HEK293 (cell line): ENCODE measurements around the gene NCAPG.

Experiments used
- CTCF ChIA-PET: fragments of 350-600 bp; formaldehyde crosslinking; extraction: SDS; loops from one replicate; lab custom pipeline; 2021; ENCODE audit warnings: antibody characterized with exemption; lab: Yijun Ruan, JAX
- POLR2A ChIA-PET: fragments of 300-600 bp; formaldehyde crosslinking; extraction: SDS; loops from one replicate; lab custom pipeline; 2020; ENCODE audit warnings: antibody characterized with exemption, inconsistent platforms; lab: Yijun Ruan, JAX
- H3K27ac ChIP-seq: fragments of 200-500 bp; sonication (Bioruptor generic); 2 replicates; pipeline ENCODE4 v1.5.1; 2014; ENCODE audit warnings: low read depth, low read length, control low read depth, inconsistent platforms; ENCODE audit errors: extremely low read depth
- H3K36me3 ChIP-seq, 2 experiments: fragments of 200-500 bp in 1 of 2; sonication (Bioruptor generic) in 1 of 2; 1 replicate in 1 of 2; 2 replicates in 1 of 2; pipeline ENCODE4 v1.5.1; 2014 to 2017; ENCODE audit warnings: inconsistent platforms in 2 of 2, low read length in 2 of 2; ENCODE audit not compliant: control insufficient read depth in 2 of 2, insufficient read depth in 1 of 2
- H3K4me1 ChIP-seq: fragments of 200-500 bp; sonication (Bioruptor generic); 2 replicates; pipeline ENCODE4 v1.5.1; 2014; ENCODE audit warnings: mild to moderate bottlenecking, low read length, inconsistent platforms; ENCODE audit not compliant: control insufficient read depth, insufficient read depth
- H3K4me3 ChIP-seq: 2 replicates; pipeline ENCODE4 v1.5.1; 2011; ENCODE audit warnings: low read depth, mild to moderate bottlenecking, control low read depth, low read length, moderate library complexity
- H3K9me3 ChIP-seq: fragments of 200-500 bp; sonication (Bioruptor generic); 2 replicates; pipeline ENCODE4 v1.5.1; 2014; ENCODE audit warnings: low read depth, low read length, inconsistent platforms; ENCODE audit not compliant: control insufficient read depth, insufficient read depth
- GLIS1 ChIP-seq: fragments of 450-650 bp; formaldehyde crosslinking; IDR thresholded peaks from 2 replicates; pipeline ENCODE4 v1.5.1; 2016; ENCODE audit warnings: missing biosample characterization, missing genetic modification characterization
- TSHZ1 ChIP-seq: fragments of 450-650 bp; formaldehyde crosslinking; IDR thresholded peaks from 2 replicates; pipeline ENCODE4 v1.5.1; 2016; ENCODE audit warnings: missing biosample characterization, missing genetic modification characterization, borderline replicate concordance
- ZBTB10 ChIP-seq: fragments of 450-650 bp; formaldehyde crosslinking; IDR thresholded peaks from 2 replicates; pipeline ENCODE4 v1.5.1; 2016; ENCODE audit warnings: missing biosample characterization, missing genetic modification characterization
- ZBTB7A ChIP-seq: fragments of 450-650 bp; formaldehyde crosslinking; IDR thresholded peaks from 2 replicates; pipeline ENCODE4 v1.5.1; 2016; ENCODE audit warnings: low read depth, missing biosample characterization, missing genetic modification characterization
- ZIC2 ChIP-seq: fragments of 450-650 bp; formaldehyde crosslinking; IDR thresholded peaks from 2 replicates; pipeline ENCODE4 v1.5.1; 2016; ENCODE audit warnings: missing biosample characterization, missing genetic modification characterization
- ZNF10 ChIP-seq: fragments of 450-650 bp; formaldehyde crosslinking; IDR thresholded peaks from 2 replicates; pipeline ENCODE4 v1.5.1; 2017; ENCODE audit warnings: missing biosample characterization, missing genetic modification characterization
- ZNF175 ChIP-seq: fragments of 450-650 bp; formaldehyde crosslinking; IDR thresholded peaks from 2 replicates; pipeline ENCODE4 v1.5.1; 2016; ENCODE audit warnings: missing biosample characterization, missing genetic modification characterization
- ZNF221 ChIP-seq: fragments of 450-650 bp; formaldehyde crosslinking; IDR thresholded peaks from 2 replicates; pipeline ENCODE4 v1.5.1; 2017; ENCODE audit warnings: missing biosample characterization, missing genetic modification characterization, borderline replicate concordance
- ZNF239 ChIP-seq: fragments of 450-650 bp; formaldehyde crosslinking; IDR thresholded peaks from 2 replicates; pipeline ENCODE4 v1.5.1; 2016; ENCODE audit warnings: missing biosample characterization, missing genetic modification characterization
- ZNF521 ChIP-seq: fragments of 450-650 bp; formaldehyde crosslinking; IDR thresholded peaks from 2 replicates; pipeline ENCODE4 v1.5.1; 2017; ENCODE audit warnings: missing biosample characterization, mild to moderate bottlenecking, missing genetic modification characterization
- ZNF558 ChIP-seq: fragments of 450-650 bp; formaldehyde crosslinking; IDR thresholded peaks from 2 replicates; pipeline ENCODE4 v1.5.1; 2016; ENCODE audit warnings: missing biosample characterization, missing genetic modification characterization
- ZNF600 ChIP-seq: fragments of 450-650 bp; formaldehyde crosslinking; IDR thresholded peaks from 2 replicates; pipeline ENCODE4 v1.5.1; 2016; ENCODE audit warnings: missing biosample characterization, missing genetic modification characterization
- ZNF677 ChIP-seq: fragments of 450-650 bp; IDR thresholded peaks from 2 replicates; pipeline ENCODE4 v1.5.0; 2018; ENCODE audit warnings: missing biosample characterization, mild to moderate bottlenecking, missing genetic modification characterization, moderate library complexity
- ZNF692 ChIP-seq: fragments of 450-650 bp; formaldehyde crosslinking; IDR thresholded peaks from 2 replicates; pipeline ENCODE4 v1.5.1; 2016; ENCODE audit warnings: missing biosample characterization, missing genetic modification characterization
- ZNF701 ChIP-seq: fragments of 450-650 bp; formaldehyde crosslinking; IDR thresholded peaks from 2 replicates; pipeline ENCODE4 v1.5.1; 2016; ENCODE audit warnings: missing biosample characterization, missing genetic modification characterization
- ZNF768 ChIP-seq: fragments of 450-650 bp; formaldehyde crosslinking; IDR thresholded peaks from 2 replicates; pipeline ENCODE4 v1.5.1; 2018; ENCODE audit warnings: missing biosample characterization, mild to moderate bottlenecking, missing genetic modification characterization
- ZNF785 ChIP-seq: fragments of 450-650 bp; formaldehyde crosslinking; IDR thresholded peaks from 2 replicates; pipeline ENCODE4 v1.5.1; 2016; ENCODE audit warnings: missing biosample characterization, missing genetic modification characterization
- ZSCAN16 ChIP-seq: fragments of 450-650 bp; formaldehyde crosslinking; IDR thresholded peaks from 2 replicates; pipeline ENCODE4 v1.5.1; 2016; ENCODE audit warnings: missing biosample characterization, missing genetic modification characterization
- TF ChIP-seq, protein P1 (sequence below): fragments of 450-650 bp; formaldehyde crosslinking; IDR thresholded peaks from 2 replicates; pipeline ENCODE4 v1.5.1; 2016; ENCODE audit warnings: missing biosample characterization, missing genetic modification characterization

Gene NCAPG

GRCh38 chr4:17769406-17770174 is 41.2 kb upstream of the NCAPG start:
- Histone ChIP-seq H3K4me1 (no peaks in the 10 kb centered on the region), H3K36me3 (no peaks in the 10 kb centered on the region)
- ChIA-PET CTCF (no interaction called here), POLR2A (no interaction called here)
- TF ChIP-seq ZNF175 (tag by site-specific recombination) (no peak), GLIS1 (tag by site-specific recombination) (no peak), ZBTB7A (tag by site-specific recombination) (no peak), ZNF677 (tag by site-specific recombination) (no peak), ZIC2 (tag by site-specific recombination) (no peak), ZNF785 (tag by site-specific recombination) (no peak), ZNF10 (tag by site-specific recombination) (no peak), ZNF221 (tag by site-specific recombination) (no peak), ZNF521 (no peak), TSHZ1 (tag by site-specific recombination) (no peak), ZNF239 (no peak), ZSCAN16 (tag by site-specific recombination) (no peak), ZBTB10 (no peak), ZNF558 (tag by site-specific recombination) (no peak), ZNF768 (no peak), ZNF600 (tag by site-specific recombination) (no peak), ZNF701 (tag by site-specific recombination) (no peak), ZNF692 (tag by site-specific recombination) (no peak)
- TF ChIP-seq, protein P1, sequence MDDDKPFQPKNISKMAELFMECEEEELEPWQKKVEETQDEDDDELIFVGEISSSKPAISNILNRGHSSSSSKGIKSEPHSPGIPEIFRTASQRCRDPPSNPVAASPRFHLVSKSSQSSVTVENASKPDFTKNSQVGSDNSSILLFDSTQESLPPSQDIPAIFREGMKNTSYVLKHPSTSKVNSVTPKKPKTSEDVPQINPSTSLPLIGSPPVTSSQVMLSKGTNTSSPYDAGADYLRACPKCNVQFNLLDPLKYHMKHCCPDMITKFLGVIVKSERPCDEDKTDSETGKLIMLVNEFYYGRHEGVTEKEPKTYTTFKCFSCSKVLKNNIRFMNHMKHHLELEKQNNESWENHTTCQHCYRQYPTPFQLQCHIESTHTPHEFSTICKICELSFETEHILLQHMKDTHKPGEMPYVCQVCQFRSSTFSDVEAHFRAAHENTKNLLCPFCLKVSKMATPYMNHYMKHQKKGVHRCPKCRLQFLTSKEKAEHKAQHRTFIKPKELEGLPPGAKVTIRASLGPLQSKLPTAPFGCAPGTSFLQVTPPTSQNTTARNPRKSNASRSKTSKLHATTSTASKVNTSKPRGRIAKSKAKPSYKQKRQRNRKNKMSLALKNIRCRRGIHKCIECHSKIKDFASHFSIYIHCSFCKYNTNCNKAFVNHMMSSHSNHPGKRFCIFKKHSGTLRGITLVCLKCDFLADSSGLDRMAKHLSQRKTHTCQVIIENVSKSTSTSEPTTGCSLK (tag by site-specific recombination), result no peak
- TF ChIP-seq, all 188 proteins: peak for 0
- H3K9me3 ChIP-seq, result no peaks in the 10 kb centered on the region
- H3K4me3 ChIP-seq, result no peak overlapping the region
- no peak overlapping the region for H3K27ac ChIP-seq
